HG02885 (cell line): Measurements from ENCODE around the gene GLTP.
"Not testable (repeated sequence)": the region's sequence is repeated elsewhere in the genome, so short reads cannot be mapped to it uniquely, and the experiment has no call there.

Experiments used
- ATAC-seq: cut with Tn5 transposase; IDR thresholded peaks from one replicate; pipeline ENCODE4 v1.9.1; 2021; ENCODE audit warnings: mild to moderate bottlenecking; ENCODE audit not compliant: unreplicated experiment, poor library complexity

Gene GLTP

GRCh38 chr12:109879351-109880042, 844 bp downstream of the GLTP start:
- ATAC-seq, result no peak

DNA sequence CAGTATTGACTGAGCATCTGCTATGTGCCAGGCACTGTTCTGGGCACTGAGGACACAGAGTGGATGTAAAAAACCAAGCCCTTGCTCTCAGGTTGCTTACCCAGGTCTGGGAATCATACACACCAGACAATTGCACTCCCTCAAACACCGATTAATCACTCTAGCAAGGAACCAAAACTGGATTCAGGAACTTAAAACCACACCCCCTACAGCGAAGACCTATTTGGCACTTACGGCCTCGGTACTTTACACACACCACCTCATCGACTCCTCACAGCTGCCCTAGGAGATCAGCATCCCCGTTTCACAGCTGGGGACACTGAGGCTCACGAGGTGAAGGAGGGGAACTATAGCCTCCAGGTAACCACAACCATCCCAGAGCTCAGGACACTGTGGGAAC, 1.6 kb downstream of the GLTP start:
- ATAC-seq, result no peak

DNA sequence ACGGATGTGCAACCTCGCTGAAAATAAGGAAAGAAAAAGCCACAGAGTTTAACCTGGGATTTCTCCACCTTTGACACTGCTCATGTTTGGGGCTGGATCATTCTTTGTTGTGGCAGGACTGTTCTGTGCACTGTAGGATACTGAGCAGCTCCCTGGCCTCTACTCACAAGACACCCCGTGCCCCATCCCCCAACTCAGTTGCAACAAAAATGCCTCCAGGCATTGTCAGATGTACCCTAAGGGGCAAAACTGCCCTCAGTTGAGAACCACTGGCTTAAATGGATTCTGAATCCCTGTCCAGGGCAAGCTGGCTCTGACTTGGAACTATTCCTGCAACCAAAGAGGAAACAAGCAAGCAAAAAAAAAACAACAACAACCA, 2.1 kb downstream of the GLTP start:
- no peak for ATAC-seq

- no peak for ATAC-seq
Observed at GRCh38 chr12:109877504-109878246, 2.7 kb downstream of the GLTP start.

GRCh38 chr12:109876406-109876805, 3.9 kb downstream of the GLTP start:
- no peak for ATAC-seq

DNA sequence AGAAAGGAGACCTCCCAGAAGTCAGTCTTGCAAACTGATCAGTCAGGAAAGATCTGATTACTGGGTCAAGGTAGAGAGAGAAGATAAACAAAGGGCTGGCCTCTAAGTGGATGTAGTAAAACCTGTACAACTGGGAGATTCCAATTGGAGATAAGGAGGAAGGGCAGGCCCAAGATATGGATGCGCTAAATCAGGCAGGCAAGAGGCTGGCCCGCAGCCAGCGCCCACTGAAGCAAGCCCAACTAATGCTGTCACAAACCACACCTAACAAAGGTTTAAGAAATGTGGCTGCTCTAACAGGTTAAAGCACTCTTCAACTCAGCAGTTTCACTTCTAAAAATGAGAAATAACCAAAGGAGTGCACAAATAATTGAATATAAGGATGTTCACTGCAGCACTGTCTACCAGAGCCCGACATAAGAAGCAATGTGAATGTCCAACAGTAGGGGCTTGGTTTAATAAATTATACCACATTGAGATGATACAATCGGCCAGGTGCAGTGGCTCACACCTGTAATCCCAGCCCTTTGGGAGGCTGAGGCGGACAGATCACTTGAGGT, 4.7 kb downstream of the GLTP start:
- no peak for ATAC-seq

GRCh38 chr12:109873653-109874052, 6.7 kb downstream of the GLTP start:
- no peak for ATAC-seq

- no peak for ATAC-seq
Observed at GRCh38 chr12:109871668-109872314, 8.6 kb downstream of the GLTP start.

- ATAC-seq, result no peak
Observed at GRCh38 chr12:109870648-109871047, 9.7 kb downstream of the GLTP start.

DNA sequence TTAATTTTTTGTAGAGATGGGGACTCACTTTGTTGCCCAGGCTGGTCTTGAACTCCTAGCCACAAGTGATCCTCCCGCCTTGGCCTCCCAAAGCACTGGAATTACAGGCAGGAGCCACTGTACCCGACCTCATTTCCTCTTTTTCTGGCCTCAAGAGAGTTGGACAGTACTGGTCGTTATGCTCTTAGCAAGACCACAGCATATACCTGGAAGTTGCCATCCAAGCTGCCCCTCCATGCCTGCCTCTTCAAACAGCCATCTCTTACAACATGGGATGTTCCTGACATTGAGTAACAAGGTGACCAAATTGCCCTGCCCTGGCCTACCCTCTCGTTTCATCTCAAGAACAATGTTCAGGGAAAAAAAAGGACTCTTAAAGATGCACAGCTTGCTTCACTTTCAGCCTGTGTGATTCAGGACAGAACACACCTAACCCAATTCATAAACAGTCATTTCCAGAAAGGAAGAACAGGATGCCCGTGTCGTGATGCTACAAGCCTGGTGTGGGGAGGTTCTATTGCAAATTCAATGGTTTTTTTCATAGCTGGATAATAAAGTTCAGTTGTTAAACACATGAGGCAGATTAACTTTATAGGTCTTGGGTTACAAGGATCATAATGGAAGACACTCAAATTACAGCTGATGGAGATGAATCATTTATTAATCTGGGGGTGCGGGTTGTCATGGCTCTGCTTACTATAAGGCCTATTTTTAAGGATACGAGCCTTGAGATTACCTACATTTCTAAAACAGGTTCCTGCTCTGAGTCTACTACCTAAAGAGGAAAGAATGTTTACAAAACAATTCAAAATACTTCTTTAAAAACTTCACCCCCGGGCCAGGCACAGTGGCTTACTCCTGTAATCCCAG, 11.9 kb downstream of the GLTP start:
- no peak for ATAC-seq

GRCh38 chr12:109864916-109865315, 15.4 kb downstream of the GLTP start:
- ATAC-seq, result no peak

DNA sequence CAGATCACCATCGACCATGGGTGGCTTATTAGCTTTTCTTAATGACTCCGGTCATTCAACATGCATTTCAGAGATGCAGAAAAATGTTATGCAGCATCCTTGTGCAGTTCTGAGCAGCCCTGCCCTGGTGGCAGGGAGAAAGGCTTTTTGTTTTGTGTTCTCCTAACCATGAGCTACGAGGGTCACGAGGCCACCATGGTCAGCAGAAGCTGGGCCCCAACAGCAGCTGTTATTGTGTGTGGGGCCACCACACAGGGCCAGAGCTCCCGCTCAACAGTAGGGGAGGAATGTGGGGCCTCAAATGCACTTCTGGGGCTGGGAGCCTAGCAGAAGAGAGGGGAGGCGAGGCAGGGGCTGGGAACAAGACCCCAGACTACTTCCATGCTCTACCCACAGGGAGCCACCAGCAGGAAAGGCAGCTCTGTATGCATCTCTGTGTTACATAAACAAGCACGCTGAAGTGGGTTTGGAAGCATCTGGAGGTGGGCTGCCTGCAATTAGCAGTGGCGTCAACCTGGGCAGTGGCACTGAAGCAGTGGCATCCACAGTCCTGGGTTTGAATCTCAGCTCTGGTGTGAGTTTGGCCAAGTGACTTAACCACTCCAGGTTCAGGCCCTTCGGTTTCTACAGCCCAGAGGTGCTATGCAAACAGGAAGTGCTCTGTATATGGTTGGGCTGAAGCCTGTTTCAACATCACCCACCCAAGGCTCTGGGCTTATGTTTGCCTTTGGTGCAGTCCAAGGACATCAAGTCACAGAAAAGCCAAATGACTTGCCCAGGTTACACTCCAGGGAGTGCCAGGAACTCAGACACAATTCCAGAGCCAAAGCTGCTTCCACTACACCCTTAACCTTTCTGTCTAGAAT, 16.3 kb downstream of the GLTP start:
- ATAC-seq, result no peak

DNA sequence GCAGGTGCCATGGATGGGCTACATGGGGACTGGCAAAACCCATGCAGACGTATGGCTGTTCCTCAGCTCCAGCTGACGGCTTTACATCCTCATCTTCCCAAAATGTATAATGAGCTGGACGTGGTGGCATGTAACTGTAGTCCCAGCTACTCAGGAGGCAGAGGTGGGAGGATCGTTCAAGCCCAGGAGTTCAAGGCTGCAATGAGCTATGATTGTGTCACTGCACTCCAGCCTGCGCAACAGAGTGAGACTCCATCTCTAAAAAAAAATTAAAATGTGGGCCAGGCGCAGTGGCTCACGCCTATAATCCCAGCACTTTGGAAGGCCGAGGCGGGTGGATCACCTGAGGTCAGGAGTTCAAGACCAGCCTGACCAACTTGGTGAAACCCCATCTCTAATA, 17.9 kb downstream of the GLTP start:
- ATAC-seq, result not testable (repeated sequence)

- no peak for ATAC-seq
Observed at GRCh38 chr12:109861689-109862314, 18.5 kb downstream of the GLTP start.

DNA sequence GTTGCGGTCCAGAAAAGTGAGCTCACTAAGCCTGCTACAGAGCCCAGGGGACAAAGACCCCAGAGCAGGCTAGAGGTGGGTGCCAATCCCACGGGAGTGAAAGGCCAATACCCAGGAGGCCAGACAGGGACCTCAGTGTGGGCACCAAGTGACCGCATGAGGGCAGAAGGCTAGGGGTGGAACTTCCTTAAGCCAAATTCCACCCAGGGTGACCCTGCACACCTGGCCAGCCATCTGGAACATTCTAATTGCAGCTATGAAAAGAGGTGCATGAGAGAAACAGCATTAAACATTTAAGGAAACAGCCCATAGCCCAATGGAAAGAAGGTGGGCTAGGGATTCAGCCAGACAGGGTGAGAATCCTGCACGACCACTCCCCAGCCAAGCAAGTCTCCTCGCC, 19.4 kb downstream of the GLTP start:
- ATAC-seq, result no peak

DNA sequence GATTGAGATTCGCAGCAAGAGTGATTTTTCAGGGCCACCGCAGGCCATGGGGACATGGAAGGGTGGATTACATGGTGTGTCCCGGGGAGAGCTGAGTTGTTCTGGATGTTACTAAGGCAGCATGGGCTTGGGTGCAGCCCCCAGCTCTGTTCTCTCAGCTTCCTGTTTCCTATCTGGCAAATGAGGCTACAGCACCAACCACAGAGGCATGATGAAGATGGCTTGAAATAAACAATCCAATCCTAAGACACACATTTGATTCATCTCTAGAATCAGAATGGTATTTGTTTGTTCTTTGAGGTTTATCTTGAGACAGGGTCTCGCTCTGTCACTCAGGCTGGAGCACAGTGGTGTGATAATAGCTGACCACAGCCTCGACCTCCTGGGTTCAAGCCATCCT, 21.6 kb downstream of the GLTP start:
- no peak for ATAC-seq

DNA sequence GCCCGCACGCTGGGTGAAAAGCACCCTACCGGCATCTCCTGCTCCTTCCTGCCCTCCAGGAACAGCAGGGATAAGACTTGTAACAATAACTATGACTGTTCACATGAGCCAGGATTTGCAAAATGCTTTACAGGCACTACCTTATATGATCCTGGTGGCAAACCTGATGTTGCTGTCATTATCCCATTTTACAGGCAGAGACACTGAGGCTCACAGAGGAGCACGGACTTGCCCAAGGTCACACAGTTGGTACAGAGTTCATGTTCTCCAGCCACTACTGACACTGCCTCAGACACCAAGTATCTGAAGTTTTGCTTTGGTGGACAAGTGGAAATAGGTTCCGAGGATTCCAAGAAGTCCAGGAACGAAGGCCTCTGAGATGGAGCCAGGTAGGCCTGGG, 22.6 kb downstream of the GLTP start:
- no peak for ATAC-seq

GRCh38 chr12:109855377-109855776, 25.0 kb downstream of the GLTP start:
- ATAC-seq, result no peak

- not testable (repeated sequence) for ATAC-seq
Observed at GRCh38 chr12:109850518-109850917, 29.8 kb downstream of the GLTP start.
